Gastrocnemius medialis (tissue), 4 donors: ENCODE measurements around the gene SLC2A5. TPM values are rescaled to one million over a fixed set of nuclear protein-coding genes. Genes with fewer than 3 reads are reported as not detected.
A peak's percentile ranks its signal among the peaks of the same experiment; 100 is the strongest.
"Not testable (repeated sequence)": the region's sequence is repeated elsewhere in the genome, so short reads cannot be mapped to it uniquely, and the experiment has no call there.

Experiments used
- ATAC-seq, 2 donors: fragments of 150-250 bp; one replicate each; pipeline ENCODE4 v1.9.1; 2016
- DNase-seq, 2 donors: peaks; one replicate each; pipeline ENCODE4 v3.0.0-alpha.2; 2019
- H3K27ac ChIP-seq, 4 donors: fragments of 200-600 bp; sonication (generic); 1 replicate in 1 of 4; 2 replicates in 3 of 4; pipeline ENCODE4 v1.5.1; 2016 to 2018; ENCODE audit warnings: mild to moderate bottlenecking in 2 of 4, moderate library complexity in 1 of 4
- H3K27me3 ChIP-seq, 3 donors: fragments of 200-600 bp; sonication (generic) in 2 of 3; 1 replicate in 1 of 3; 2 replicates in 2 of 3; pipeline versions ENCODE4 v1.5.1 to v1.6.0; 2016 to 2019; ENCODE audit warnings: mild to moderate bottlenecking in 1 of 3, moderate library complexity in 1 of 3
- H3K36me3 ChIP-seq, 2 donors: fragments of 200-600 bp; sonication (generic) in 1 of 2; one replicate each; pipeline ENCODE4 v1.5.1; 2017 to 2018
- H3K4me1 ChIP-seq, 2 donors: fragments of 200-600 bp; sonication (generic) in 1 of 2; one replicate each; pipeline ENCODE4 v1.5.1; 2016 to 2017; ENCODE audit warnings: mild to moderate bottlenecking in 2 of 2
- H3K4me3 ChIP-seq, 4 donors: fragments of 200-600 bp; sonication (generic) in 3 of 4; 1 replicate in 1 of 4; 2 replicates in 3 of 4; pipeline ENCODE4 v1.5.1; 2016 to 2019; ENCODE audit warnings: mild to moderate bottlenecking in 2 of 4
- H3K9me3 ChIP-seq, 3 donors: fragments of 200-600 bp; sonication (generic) in 2 of 3; 1 replicate in 1 of 3; 2 replicates in 2 of 3; pipeline ENCODE4 v1.5.1; 2016 to 2019
- CTCF ChIP-seq, 5 experiments: fragments of 450-650 bp in 3 of 5; fragments of 200-600 bp in 2 of 5; sonication (generic) in 2 of 5; IDR thresholded peaks in 4 of 5; conservative IDR thresholded peaks in 1 of 5; 1 replicate in 4 of 5; 2 replicates in 1 of 5; pipeline ENCODE4 v1.5.1; 2016 to 2019; ENCODE audit warnings: antibody characterized with exemption in 5 of 5, mild to moderate bottlenecking in 3 of 5, moderate library complexity in 3 of 5
- POLR2A ChIP-seq, 2 donors: fragments of 450-650 bp; IDR thresholded peaks; one replicate each; pipeline ENCODE4 v1.6.1; 2017; ENCODE audit warnings: antibody characterized with exemption in 2 of 2, mild to moderate bottlenecking in 2 of 2, moderate library complexity in 2 of 2
- in situ Hi-C, 4 donors: fragments of 200-750 bp; cut with MboI; loops; one replicate each; pipeline versions ENCODE4 v1.15.0 to v1.8.0; 2017; ENCODE audit warnings: low sequenced_read_pairs in 4 of 4
- intact Hi-C: fragments of 100-400 bp; cut with DNase I; formaldehyde crosslinking; loops from one replicate; pipeline ENCODE4 v1.15.1; 2023; ENCODE audit warnings: low total_unique reads
- total RNA-seq, 4 donors: library from RNA; depleted of rRNA; stranded (reverse); fragments of >200 nt; gene quantifications; one replicate each; pipeline versions ENCODE4 v1.1.0 to v1.2.3, GENCODE V29; 2016

The SLC2A5 gene
- total RNA-seq, 4 donors from 2014 or later: 11.2 to 34.5 (median 22.8) TPM

- no peaks in the 10 kb centered on the region for H3K27me3 ChIP-seq
- TF ChIP-seq POLR2A (IDR thresholded peaks at IDR 0.05): no peak
- no peak overlapping the region for H3K27ac ChIP-seq
- intact Hi-C loops (no loop called here), in situ Hi-C loops (loop anchor here in 1 of 4 donors (10.0 kb wide), 1 partner anchor 97 kb away; no protein-coding TSS in a partner anchor)
- H3K36me3 ChIP-seq: no peaks in the 10 kb centered on the region
- H3K9me3 ChIP-seq: no peaks in the 10 kb centered on the region
- DNase-seq (no peak), ATAC-seq (no peak)
- H3K4me3 ChIP-seq: no peak overlapping the region
- no peaks in the 10 kb centered on the region for H3K4me1 ChIP-seq
Observed at GRCh38 chr1:9008236-9008635, 61.2 kb downstream of the SLC2A5 start.

- no peak overlapping the region for H3K27ac ChIP-seq
- in situ Hi-C loops: loop anchor here in 1 of 4 donors (10.0 kb wide), 1 partner anchor 98 kb away; no protein-coding TSS in a partner anchor
- H3K4me3 ChIP-seq: no peak overlapping the region
- no peaks in the 10 kb centered on the region for H3K9me3 ChIP-seq
- H3K4me1 ChIP-seq: no peaks in the 10 kb centered on the region
- ATAC-seq (no peak), DNase-seq (no peak)
- TF ChIP-seq CTCF (IDR thresholded peaks at IDR 0.05 in 4 of 5, conservative IDR thresholded peaks at IDR 0.05 in 1 of 5) (no peak), POLR2A (IDR thresholded peaks at IDR 0.05) (no peak)
- no peaks in the 10 kb centered on the region for H3K36me3 ChIP-seq
- intact Hi-C loops: loop anchor here (1.0 kb wide), 1 partner anchor 44 kb away; no protein-coding TSS in a partner anchor
- H3K27me3 ChIP-seq: no peaks in the 10 kb centered on the region
Observed at GRCh38 chr1:9006956-9007615, 62.3 kb downstream of the SLC2A5 start.

GRCh38 chr1:9005395-9005708 is 64.1 kb downstream of the SLC2A5 start:
- H3K27me3 ChIP-seq: no peaks in the 10 kb centered on the region
- no peak overlapping the region for H3K4me3 ChIP-seq
- H3K9me3 ChIP-seq: no peaks in the 10 kb centered on the region
- no peak for DNase-seq
- no peak for ATAC-seq
- intact Hi-C loops (no loop called here), in situ Hi-C loops (loop anchor here in 1 of 4 donors (10.0 kb wide), 1 partner anchor 99 kb away; no protein-coding TSS in a partner anchor)
- no peaks in the 10 kb centered on the region for H3K4me1 ChIP-seq
- TF ChIP-seq POLR2A (IDR thresholded peaks at IDR 0.05): no peak
- no peak for TF ChIP-seq CTCF (IDR thresholded peaks at IDR 0.05 in 4 of 5, conservative IDR thresholded peaks at IDR 0.05 in 1 of 5)
- no peak overlapping the region for H3K27ac ChIP-seq
- H3K36me3 ChIP-seq: no peaks in the 10 kb centered on the region

- TF ChIP-seq CTCF (IDR thresholded peaks at IDR 0.05 in 4 of 5, conservative IDR thresholded peaks at IDR 0.05 in 1 of 5): peak; percentile 71 to 90 (median 80)
- no peak for TF ChIP-seq POLR2A (IDR thresholded peaks at IDR 0.05)
- H3K27me3 ChIP-seq: no peaks in the 10 kb centered on the region
- DNase-seq (peak; percentile 33 to 59), ATAC-seq (peak; percentile 78 to 79)
- H3K27ac ChIP-seq: no peak overlapping the region
- no peaks in the 10 kb centered on the region for H3K36me3 ChIP-seq
- H3K4me1 ChIP-seq: no peaks in the 10 kb centered on the region
- H3K4me3 ChIP-seq: no peak overlapping the region
- intact Hi-C loops: loop anchor here (5.0 kb wide), 1 partner anchor 88 kb away; no protein-coding TSS in a partner anchor
- H3K9me3 ChIP-seq: no peaks in the 10 kb centered on the region
- in situ Hi-C loops: loop anchor here in 1 of 4 donors (10.0 kb wide), 1 partner anchor 100 kb away; no protein-coding TSS in a partner anchor
Observed at GRCh38 chr1:9004700-9005394, 64.6 kb downstream of the SLC2A5 start.

- Histone ChIP-seq H3K27me3 (no peaks in the 10 kb centered on the region), H3K9me3 (no peaks in the 10 kb centered on the region), H3K4me3 (no peak overlapping the region), H3K4me1 (no peaks in the 10 kb centered on the region), H3K36me3 (no peaks in the 10 kb centered on the region), H3K27ac (no peak overlapping the region)
- no peak for DNase-seq
- intact Hi-C loops: loop anchor here (5.0 kb wide), 1 partner anchor 87 kb away; no protein-coding TSS in a partner anchor
- in situ Hi-C loops: loop anchor here in 1 of 4 donors (10.0 kb wide), 1 partner anchor 101 kb away; no protein-coding TSS in a partner anchor
- TF ChIP-seq CTCF (IDR thresholded peaks at IDR 0.05 in 4 of 5, conservative IDR thresholded peaks at IDR 0.05 in 1 of 5): no peak
- TF ChIP-seq POLR2A (IDR thresholded peaks at IDR 0.05): no peak
- no peak for ATAC-seq
Observed at GRCh38 chr1:9004031-9004699, 65.3 kb downstream of the SLC2A5 start.

GRCh38 chr1:9002215-9002560 is 67.2 kb downstream of the SLC2A5 start:
- DNase-seq, H3K9me3 ChIP-seq, H3K27me3 ChIP-seq, H3K36me3 ChIP-seq, H3K4me3 ChIP-seq, H3K27ac ChIP-seq, ATAC-seq, H3K4me1 ChIP-seq: not testable (repeated sequence)
- intact Hi-C loops: loop anchor here (5.0 kb wide), 1 partner anchor 85 kb away; no protein-coding TSS in a partner anchor
- in situ Hi-C loops: loop anchor here in 1 of 4 donors (10.0 kb wide), 1 partner anchor 103 kb away; no protein-coding TSS in a partner anchor
